ENCODE measurements around the gene ZNF423. TPM values are rescaled to one million over a fixed set of nuclear protein-coding genes. Genes with fewer than 3 reads are reported as not detected.

Gene ZNF423
- total RNA-seq, 2 experiments from 2014 or later = not detected

DNA sequence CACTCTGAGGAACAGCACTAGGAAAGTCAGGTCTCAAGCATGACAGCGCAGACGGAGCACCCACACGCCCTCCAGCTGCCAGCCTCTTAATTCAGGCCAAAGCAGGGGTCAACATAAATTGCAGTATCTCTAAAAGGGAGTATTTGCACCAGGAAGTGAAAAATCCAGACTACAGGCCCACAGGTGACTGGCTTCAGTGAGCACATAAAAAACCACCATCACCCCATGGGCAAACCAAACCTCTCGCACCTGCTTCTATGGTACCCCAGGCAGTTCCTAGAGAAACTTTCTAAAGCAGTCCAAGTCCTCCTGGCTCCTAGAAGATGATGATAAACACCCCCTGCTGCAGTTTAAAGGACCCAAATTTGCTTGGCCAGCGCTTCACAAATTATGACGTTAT, 129.8 kb downstream of the ZNF423 start:
- ChIA-PET CTCF (no interaction called here), POLR2A (no interaction called here)
- Mint-ChIP-seq H3K9me3 (ENCODE audit: low read depth) (no peaks in the 10 kb centered on the region), H3K27ac (no peak overlapping the region), H3K36me3 (ENCODE audit: low read depth) (no peaks in the 10 kb centered on the region), H3K27me3 (peaks cover 2% of the 10 kb centered on the region), H3K4me1 (no peaks in the 10 kb centered on the region), H3K4me3 (no peak overlapping the region)
- intact Hi-C loops (cut with DNase I, micrococcal nuclease) = no loop called here
- DNase-seq = no peak
- no peak for ATAC-seq

DNA sequence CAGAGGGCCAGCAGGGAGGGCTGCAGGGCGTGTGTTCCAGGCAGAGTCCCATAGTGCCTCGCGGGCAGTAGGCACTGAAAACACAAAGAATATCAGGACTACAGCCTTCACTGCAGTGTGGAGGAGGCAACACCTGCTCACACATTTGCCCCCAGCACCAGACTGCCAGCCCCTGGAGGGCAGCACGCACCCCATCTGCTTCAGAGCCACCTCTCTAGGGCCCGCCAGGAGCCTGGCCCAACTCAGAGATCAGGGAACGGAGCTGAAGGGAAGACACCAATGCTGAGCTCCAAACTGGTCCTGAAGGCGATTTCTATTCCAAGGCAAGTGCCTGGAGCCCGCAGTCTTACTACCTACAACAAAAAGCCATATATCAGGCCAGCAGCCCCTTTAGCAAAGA, 130.3 kb downstream of the ZNF423 start:
- ATAC-seq (no peak), DNase-seq (no peak)
- H3K4me3 Mint-ChIP-seq = no peak overlapping the region
- H3K9me3 Mint-ChIP-seq (ENCODE audit: low read depth) = no peaks in the 10 kb centered on the region
- no peak overlapping the region for H3K27ac Mint-ChIP-seq
- POLR2A ChIA-PET = no interaction called here
- peaks cover 2% of the 10 kb centered on the region for H3K27me3 Mint-ChIP-seq
- intact Hi-C loops (cut with DNase I, micrococcal nuclease) = no loop called here
- CTCF ChIA-PET = no interaction called here
- H3K4me1 Mint-ChIP-seq = no peaks in the 10 kb centered on the region
- no peaks in the 10 kb centered on the region for H3K36me3 Mint-ChIP-seq (ENCODE audit: low read depth)

DNA sequence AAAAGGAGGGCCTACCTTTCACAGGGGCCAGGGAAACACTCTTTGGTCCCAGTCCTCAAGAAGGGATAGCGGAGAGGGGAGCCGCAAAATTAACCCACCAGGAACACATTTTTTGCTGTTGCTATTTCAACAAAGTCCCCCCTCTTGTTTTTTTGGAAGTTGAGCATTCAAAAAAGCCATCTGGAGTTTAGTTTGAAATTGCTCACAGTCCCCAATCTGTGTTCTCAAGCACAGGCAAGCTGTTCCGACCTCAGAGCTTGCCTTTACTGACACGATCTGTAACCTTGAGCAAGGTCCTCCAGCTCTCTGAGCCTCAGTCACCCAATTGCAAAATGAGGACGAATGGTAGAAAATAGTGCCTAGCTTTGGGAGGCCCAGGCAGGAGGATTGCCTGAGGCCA, 131.1 kb downstream of the ZNF423 start:
- Mint-ChIP-seq H3K36me3 (ENCODE audit: low read depth) (no peaks in the 10 kb centered on the region), H3K4me3 (no peak overlapping the region), H3K4me1 (no peaks in the 10 kb centered on the region), H3K27me3 (peaks cover 2% of the 10 kb centered on the region), H3K27ac (no peak overlapping the region), H3K9me3 (ENCODE audit: low read depth) (no peaks in the 10 kb centered on the region)
- ATAC-seq (no peak), DNase-seq (no peak)
- intact Hi-C loops (cut with DNase I, micrococcal nuclease) = no loop called here
- POLR2A ChIA-PET = no interaction called here
- CTCF ChIA-PET = no interaction called here

DNA sequence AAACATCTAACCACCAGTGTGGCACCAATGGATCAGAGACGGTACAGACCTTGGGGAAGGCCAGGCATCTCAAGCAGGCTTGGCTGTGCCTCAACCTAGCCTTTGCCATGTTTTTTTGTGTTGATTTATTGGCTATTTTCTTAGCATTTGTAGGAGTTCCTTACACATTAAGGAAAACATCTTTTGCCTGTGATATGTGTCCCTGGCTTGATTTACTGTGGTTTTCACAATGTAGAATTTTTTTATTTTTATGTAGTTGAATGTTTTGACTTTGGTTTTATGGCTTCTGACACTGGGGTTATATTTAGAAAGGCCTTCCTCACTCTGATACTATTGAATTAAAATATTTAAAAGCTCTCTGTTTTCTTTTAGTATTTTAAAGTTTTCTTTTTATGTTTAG, 132.6 kb downstream of the ZNF423 start:
- no peaks in the 10 kb centered on the region for H3K4me1 Mint-ChIP-seq
- ATAC-seq = no peak
- no peak for DNase-seq
- no peaks in the 10 kb centered on the region for H3K9me3 Mint-ChIP-seq (ENCODE audit: low read depth)
- intact Hi-C loops (cut with DNase I, micrococcal nuclease) = no loop called here
- H3K36me3 Mint-ChIP-seq (ENCODE audit: low read depth) = no peaks in the 10 kb centered on the region
- H3K27me3 Mint-ChIP-seq = peaks cover 3% of the 10 kb centered on the region
- no peak overlapping the region for H3K4me3 Mint-ChIP-seq
- no peak overlapping the region for H3K27ac Mint-ChIP-seq
- ChIA-PET POLR2A (no interaction called here), CTCF (interaction anchor here (0.6 kb wide), 1 partner anchor 131 kb away, joined by 4 read pairs; no protein-coding TSS in a partner anchor)

DNA sequence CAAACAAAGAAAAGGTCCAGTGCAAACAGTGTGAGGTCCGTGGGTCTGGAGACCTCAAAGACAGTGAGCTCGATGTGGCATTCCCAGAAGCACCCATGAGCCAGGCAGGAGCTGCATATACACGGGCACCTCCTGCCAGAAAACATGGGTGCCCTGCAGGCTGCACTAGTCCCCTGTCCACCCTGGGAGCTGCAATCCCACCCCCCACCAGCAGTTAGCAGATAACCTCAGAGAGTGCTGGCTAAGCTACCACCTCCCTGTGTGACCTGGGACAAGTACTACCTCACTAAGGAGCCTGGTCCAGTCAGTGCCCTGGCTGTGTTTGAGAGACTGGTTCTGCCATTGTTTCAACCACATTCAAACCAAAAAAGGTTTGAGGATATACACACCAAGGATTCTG, 135.7 kb downstream of the ZNF423 start:
- intact Hi-C loops (cut with DNase I, micrococcal nuclease) = no loop called here
- Mint-ChIP-seq H3K4me3 (no peak overlapping the region), H3K9me3 (ENCODE audit: low read depth) (no peaks in the 10 kb centered on the region), H3K27me3 (peaks cover 4% of the 10 kb centered on the region), H3K4me1 (no peaks in the 10 kb centered on the region), H3K36me3 (ENCODE audit: low read depth) (no peaks in the 10 kb centered on the region), H3K27ac (no peak overlapping the region)
- DNase-seq = no peak
- ATAC-seq = no peak
- POLR2A ChIA-PET = no interaction called here
- CTCF ChIA-PET = no interaction called here

DNA sequence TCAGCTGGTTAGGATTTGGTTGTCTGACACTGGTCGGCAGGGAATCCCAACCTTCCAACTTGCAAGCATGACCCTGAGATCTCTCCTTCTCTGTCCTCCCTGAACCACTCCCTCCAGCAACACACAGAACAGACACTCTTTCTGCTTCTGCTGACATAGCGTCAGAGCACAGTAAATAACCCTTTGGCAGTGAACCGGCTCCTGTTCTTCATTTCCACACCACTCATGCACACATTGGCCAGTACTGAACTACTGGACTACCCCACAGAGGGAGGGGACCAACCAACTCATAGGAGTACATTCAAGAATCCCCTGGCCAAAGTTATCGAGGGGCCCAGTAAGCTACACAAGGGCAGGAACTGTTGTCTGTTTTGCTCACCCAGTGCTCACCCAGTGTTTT, 138.2 kb downstream of the ZNF423 start:
- ChIA-PET CTCF (no interaction called here), POLR2A (no interaction called here)
- Mint-ChIP-seq H3K27me3 (peaks cover 4% of the 10 kb centered on the region), H3K4me3 (no peak overlapping the region), H3K9me3 (ENCODE audit: low read depth) (no peaks in the 10 kb centered on the region), H3K4me1 (no peaks in the 10 kb centered on the region), H3K36me3 (ENCODE audit: low read depth) (no peaks in the 10 kb centered on the region), H3K27ac (no peak overlapping the region)
- intact Hi-C loops (cut with DNase I, micrococcal nuclease) = no loop called here
- DNase-seq (no peak), ATAC-seq (no peak)

DNA sequence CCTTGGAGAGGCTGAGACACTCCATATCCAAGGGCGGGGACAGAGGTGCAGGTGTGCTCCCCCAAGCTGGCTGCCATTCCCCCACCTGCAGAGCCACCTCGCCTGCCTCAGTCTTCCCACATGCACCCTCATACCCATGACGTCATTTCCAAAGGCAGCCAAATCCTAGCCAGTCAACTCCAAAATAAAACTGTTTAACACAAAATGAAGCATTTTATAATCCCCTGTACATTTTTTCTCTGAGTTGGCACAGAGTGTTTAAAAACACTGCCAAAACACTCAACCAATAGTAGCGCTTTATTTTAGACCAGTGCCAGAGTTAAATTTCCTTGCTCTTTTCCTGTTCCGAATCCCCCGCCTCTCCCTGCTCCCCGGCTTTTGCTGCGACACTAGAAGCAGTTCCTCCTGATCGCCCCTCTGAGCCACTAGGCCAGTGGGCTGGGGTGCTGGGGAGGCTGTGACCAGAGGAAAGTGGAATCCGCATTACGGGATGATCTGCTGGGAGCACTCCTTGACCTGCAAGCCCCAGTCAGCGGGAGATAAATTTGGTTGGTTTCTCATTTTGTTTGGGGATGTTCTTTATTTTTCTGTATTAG, 139.5 kb downstream of the ZNF423 start:
- Mint-ChIP-seq H3K27me3 (peaks cover 2% of the 10 kb centered on the region), H3K9me3 (ENCODE audit: low read depth) (no peaks in the 10 kb centered on the region), H3K36me3 (ENCODE audit: low read depth) (no peaks in the 10 kb centered on the region), H3K27ac (no peak overlapping the region), H3K4me3 (no peak overlapping the region), H3K4me1 (no peaks in the 10 kb centered on the region)
- ChIA-PET CTCF (no interaction called here), POLR2A (no interaction called here)
- ATAC-seq = no peak
- intact Hi-C loops (cut with DNase I, micrococcal nuclease) = no loop called here
- DNase-seq = no peak

DNA sequence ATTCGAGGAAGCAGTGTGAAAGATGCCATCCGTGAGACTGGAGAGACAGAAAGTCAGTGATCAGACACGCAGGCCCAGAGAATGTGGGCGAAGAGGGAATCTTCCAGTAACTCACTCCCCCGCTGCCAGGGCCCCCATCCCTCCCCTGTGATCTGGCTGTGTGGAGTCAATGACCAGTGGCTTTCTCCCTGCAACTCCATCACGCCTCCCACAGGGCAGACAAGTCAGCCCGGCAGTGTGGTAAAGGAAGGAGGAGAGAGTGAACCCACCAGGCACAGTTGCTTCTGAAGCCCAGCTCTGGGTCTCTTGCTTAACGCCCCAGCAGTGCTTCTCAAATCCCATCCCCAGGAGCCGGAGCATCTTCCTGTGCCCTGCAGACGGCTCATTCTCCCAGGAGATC, 142.1 kb downstream of the ZNF423 start:
- intact Hi-C loops (cut with DNase I, micrococcal nuclease) = no loop called here
- POLR2A ChIA-PET = no interaction called here
- no peak for DNase-seq

DNA sequence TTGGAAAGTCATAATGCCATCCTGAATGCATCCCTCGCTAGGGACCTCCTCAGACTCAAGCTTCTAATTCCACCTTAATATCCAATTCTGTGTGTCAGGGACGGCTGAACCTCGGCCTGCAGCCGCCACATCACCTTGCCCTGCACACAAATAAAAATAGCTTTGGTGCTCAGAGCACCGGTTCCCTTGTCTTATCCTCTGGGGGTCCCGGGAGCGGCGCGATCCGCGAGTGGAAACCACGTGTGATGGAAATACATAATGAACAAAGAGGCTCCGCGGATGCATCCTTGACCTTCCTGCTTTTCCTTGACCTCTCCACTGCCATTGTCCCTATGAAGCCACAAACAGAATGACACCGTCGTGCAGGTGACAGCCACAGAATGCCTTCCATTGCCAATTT, 143.4 kb downstream of the ZNF423 start:
- H3K36me3 Mint-ChIP-seq (ENCODE audit: low read depth) = no peaks in the 10 kb centered on the region
- no peak overlapping the region for H3K27ac Mint-ChIP-seq
- H3K4me3 Mint-ChIP-seq = no peak overlapping the region
- ATAC-seq = no peak
- ChIA-PET CTCF (interaction anchor here (0.6 to 0.7 kb wide), 2 partner anchors 17 to 185 kb away, joined by 3 read pairs; no protein-coding TSS in a partner anchor), POLR2A (no interaction called here)
- intact Hi-C loops (cut with DNase I, micrococcal nuclease) = no loop called here
- H3K9me3 Mint-ChIP-seq (ENCODE audit: low read depth) = no peaks in the 10 kb centered on the region
- no peak for DNase-seq
- no peaks in the 10 kb centered on the region for H3K27me3 Mint-ChIP-seq
- H3K4me1 Mint-ChIP-seq = no peaks in the 10 kb centered on the region

More for the DNA sequence above, 142.1 kb downstream of the ZNF423 start:
- no peak for ATAC-seq
- no peaks in the 10 kb centered on the region for H3K4me1 Mint-ChIP-seq
- H3K36me3 Mint-ChIP-seq (ENCODE audit: low read depth) = no peaks in the 10 kb centered on the region
- CTCF ChIA-PET = no interaction called here
- H3K4me3 Mint-ChIP-seq = no peak overlapping the region
- H3K9me3 Mint-ChIP-seq (ENCODE audit: low read depth) = no peaks in the 10 kb centered on the region
- no peak overlapping the region for H3K27ac Mint-ChIP-seq
- H3K27me3 Mint-ChIP-seq = peaks cover 2% of the 10 kb centered on the region

DNA sequence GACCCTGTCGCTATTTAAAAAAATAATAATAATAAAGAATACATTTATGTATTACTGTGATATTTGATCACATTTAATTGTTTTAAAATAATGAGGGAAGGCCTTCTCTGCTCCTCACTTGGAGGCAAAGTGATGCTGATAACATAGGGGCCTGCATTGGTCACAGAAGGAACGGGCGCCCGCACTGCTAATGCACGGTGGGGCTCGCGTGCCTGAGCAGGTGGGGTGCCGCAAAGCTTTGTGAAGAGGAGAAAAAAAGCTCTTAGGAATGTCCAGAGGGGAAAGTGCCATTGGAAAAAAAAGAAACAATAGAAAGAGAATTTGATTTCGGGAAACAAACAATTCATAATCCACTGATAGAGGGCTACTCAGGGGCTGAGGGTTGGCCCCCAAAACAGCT, 143.8 kb downstream of the ZNF423 start:
- Mint-ChIP-seq H3K27ac (no peak overlapping the region), H3K4me3 (no peak overlapping the region), H3K4me1 (no peaks in the 10 kb centered on the region), H3K36me3 (ENCODE audit: low read depth) (no peaks in the 10 kb centered on the region), H3K27me3 (no peaks in the 10 kb centered on the region), H3K9me3 (ENCODE audit: low read depth) (no peaks in the 10 kb centered on the region)
- ChIA-PET POLR2A (no interaction called here), CTCF (interaction anchor here (0.6 to 0.7 kb wide), 2 partner anchors 17 to 185 kb away, joined by 3 read pairs; no protein-coding TSS in a partner anchor)
- intact Hi-C loops (cut with DNase I, micrococcal nuclease) = no loop called here
- DNase-seq (no peak), ATAC-seq (no peak)

DNA sequence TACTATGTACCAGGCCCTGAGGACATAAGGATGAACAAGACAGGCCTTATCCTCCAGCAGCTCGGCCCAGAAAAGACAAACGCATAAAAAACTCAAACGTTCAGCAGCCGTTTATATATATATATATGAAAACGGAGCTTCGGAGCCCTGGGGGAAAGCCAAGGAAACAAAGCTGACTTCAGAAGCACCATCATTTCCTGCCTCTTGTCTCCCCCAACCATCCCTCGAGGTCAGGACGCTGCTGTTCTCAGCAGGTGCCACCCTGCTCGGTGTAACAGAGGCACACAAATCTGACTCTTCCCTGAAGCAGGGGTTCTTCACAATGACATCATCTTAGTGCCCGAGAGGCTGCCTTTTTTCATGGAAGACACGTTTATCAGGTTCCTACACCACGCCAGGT, 146.9 kb downstream of the ZNF423 start:
- POLR2A ChIA-PET = no interaction called here
- CTCF ChIA-PET = no interaction called here
- H3K4me1 Mint-ChIP-seq = no peaks in the 10 kb centered on the region
- no peaks in the 10 kb centered on the region for H3K27me3 Mint-ChIP-seq
- no peaks in the 10 kb centered on the region for H3K36me3 Mint-ChIP-seq (ENCODE audit: low read depth)
- H3K27ac Mint-ChIP-seq = no peak overlapping the region
- DNase-seq = no peak
- intact Hi-C loops (cut with DNase I, micrococcal nuclease) = loop anchor here in 1 of 2 experiments (10.0 kb wide), 1 partner anchor 304 kb away; no protein-coding TSS in a partner anchor
- ATAC-seq = no peak
- H3K9me3 Mint-ChIP-seq (ENCODE audit: low read depth) = no peaks in the 10 kb centered on the region
- no peak overlapping the region for H3K4me3 Mint-ChIP-seq

DNA sequence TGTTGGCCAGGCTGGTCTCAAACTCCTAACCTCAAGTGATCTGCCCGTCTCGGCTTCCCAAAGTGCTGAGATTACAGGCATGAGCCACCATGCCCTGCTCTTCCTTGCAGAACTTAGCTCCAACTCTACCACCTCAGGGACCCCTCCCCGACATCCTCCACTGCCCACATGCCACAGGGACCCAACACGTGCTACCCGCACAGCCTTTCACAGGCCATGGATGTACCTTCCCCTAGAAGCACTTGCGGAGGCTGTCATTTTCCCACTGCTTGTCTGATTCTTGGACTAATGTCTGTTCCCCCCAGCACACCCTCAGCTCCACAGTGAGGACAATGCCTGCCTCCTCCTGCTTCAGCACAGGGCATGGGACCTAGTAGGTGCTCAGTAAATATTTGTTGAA, 147.4 kb downstream of the ZNF423 start:
- H3K9me3 Mint-ChIP-seq (ENCODE audit: low read depth) = no peaks in the 10 kb centered on the region
- no peak overlapping the region for H3K27ac Mint-ChIP-seq
- no peak for DNase-seq
- ATAC-seq = no peak
- no peaks in the 10 kb centered on the region for H3K36me3 Mint-ChIP-seq (ENCODE audit: low read depth)
- POLR2A ChIA-PET = no interaction called here
- H3K27me3 Mint-ChIP-seq = no peaks in the 10 kb centered on the region
- CTCF ChIA-PET = interaction anchor here (0.6 kb wide), 1 partner anchor 594 kb away, joined by 3 read pairs; no protein-coding TSS in a partner anchor
- H3K4me1 Mint-ChIP-seq = no peaks in the 10 kb centered on the region
- no peak overlapping the region for H3K4me3 Mint-ChIP-seq
- intact Hi-C loops (cut with DNase I, micrococcal nuclease) = loop anchor here in 1 of 2 experiments (10.0 kb wide), 1 partner anchor 304 kb away; no protein-coding TSS in a partner anchor

Data from activated CD4-positive, alpha-beta T cell treated with anti-CD3 and anti-CD28 coated beads for 36 hours (primary cell).